Measurements from ENCODE around the gene ACMSD.
"Not testable (repeated sequence)": the region's sequence is repeated elsewhere in the genome, so short reads cannot be mapped to it uniquely, and the experiment has no call there.

Gene ACMSD

DNA sequence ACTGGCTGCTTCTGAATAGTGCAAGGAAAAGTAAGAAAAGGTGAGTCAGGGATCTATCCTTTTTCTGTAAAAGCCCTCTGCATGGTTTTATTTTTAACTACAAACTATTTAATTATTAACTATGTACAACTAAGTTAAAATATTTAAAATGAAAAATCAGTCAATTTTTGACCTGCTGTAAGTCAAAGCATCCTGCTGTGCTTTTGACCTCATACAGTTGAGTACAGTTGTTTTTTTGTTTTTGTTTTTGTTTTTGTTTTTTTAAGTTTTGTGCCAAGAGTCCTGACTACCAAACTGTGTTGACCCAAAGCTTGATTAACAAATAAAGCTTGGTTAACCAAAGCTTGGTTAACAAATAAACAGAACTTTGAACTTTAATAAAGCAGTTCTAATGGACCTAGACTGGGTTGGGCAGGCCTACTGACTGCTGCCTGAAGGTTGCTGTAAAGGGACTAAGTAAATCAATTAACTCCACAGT, at the start of gene ACMSD:
Gene ACMSD (plus strand): TSS at position 474 of the 478 bp plus-strand sequence. CDS start 67 bp downstream, outside the sequence.
- no peak for DNase-seq (ENCODE audit: low read depth)

DNA sequence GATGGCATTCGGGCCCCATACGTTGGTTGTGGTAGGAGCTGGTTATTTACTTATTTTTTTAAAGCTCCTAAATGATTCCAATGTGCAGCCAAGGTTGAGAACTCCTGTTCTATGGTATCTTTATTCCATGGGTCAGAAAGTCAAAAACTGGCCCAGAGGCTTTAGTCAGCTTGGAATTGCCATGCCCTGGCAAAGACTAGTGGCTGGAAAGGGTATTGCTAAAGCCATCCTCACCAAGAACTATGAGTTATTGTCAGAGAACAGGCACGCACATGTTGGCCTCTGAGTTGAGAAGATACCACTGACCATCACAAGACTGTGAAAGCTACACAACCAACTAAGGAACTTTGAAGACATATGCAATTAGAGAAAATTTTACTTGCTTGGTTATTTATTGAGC, 47.9 kb upstream of the ACMSD start:
- no peak for DNase-seq (ENCODE audit: low read depth)

DNA sequence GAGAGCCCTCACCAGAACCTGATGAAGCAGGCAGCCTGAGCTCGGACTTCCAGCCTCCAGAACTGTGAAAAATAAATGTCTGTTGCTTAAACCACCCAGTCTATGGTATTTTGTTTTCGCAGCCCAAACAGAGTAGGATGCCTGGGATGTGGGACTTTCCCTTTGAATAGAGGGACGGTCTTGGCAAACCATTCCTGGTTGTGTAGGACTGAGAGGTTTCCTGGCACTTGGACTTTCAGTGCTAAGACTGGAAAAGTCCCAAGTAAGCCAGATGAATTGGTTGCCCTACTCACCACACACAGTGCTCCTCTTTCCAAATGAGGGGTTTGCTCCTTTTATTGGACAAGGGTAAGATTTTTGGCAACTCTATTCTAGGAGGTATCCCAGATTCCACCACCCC, 46.8 kb upstream of the ACMSD start:
- DNase-seq (ENCODE audit: low read depth) = no peak

- DNase-seq (ENCODE audit: low read depth) = no peak
Observed at GRCh38 chr2:134792186-134792585, 46.2 kb upstream of the ACMSD start.

- no peak for DNase-seq (ENCODE audit: low read depth)
Observed at GRCh38 chr2:134795765-134796164, 42.7 kb upstream of the ACMSD start.

GRCh38 chr2:134796373-134796772, 42.0 kb upstream of the ACMSD start:
- no peak for DNase-seq (ENCODE audit: low read depth)

- DNase-seq (ENCODE audit: low read depth) = no peak
Observed at GRCh38 chr2:134799936-134800335, 38.5 kb upstream of the ACMSD start.

DNA sequence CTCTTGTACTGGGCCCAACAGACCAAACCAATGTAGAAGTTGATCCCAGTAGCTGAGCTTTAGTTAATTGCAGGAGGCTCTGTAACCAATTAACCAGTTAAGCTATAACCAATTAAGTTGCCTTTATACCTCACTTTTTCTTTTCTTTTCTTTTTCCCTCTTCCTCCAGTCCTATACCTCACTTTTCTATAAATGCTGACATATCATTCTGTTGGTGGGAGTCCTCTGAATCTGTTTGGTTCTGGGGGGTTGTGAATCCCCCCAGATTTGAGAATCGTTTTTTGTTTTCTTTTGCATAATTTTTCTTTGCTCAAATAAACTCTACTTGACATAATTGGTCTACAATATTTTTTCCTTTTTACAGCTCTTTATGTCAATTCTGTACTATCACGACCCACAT, 38.1 kb upstream of the ACMSD start:
- no peak for DNase-seq (ENCODE audit: low read depth)

- not testable (repeated sequence) for DNase-seq (ENCODE audit: low read depth)
Observed at GRCh38 chr2:134803609-134804405, 34.6 kb upstream of the ACMSD start.

DNA sequence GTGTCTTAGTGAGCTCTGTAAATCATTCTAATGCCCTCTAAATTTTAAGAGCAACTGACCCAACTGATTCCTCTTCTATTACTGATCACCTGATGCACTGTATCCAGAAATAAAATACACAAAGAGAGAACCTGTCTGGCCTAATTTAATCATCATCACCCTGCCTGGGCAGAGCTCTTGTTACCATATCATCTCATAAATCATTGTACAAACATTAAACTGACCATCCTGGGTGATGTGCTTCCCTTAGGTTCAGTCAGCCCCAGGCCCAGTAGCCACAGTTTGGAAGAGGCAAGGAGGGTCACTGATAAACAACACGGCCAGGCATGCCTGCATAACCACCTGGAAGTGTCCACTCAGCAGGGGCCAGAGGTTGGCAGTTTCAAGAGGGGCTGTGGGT, 22.7 kb upstream of the ACMSD start:
- DNase-seq (ENCODE audit: low read depth) = no peak

DNA sequence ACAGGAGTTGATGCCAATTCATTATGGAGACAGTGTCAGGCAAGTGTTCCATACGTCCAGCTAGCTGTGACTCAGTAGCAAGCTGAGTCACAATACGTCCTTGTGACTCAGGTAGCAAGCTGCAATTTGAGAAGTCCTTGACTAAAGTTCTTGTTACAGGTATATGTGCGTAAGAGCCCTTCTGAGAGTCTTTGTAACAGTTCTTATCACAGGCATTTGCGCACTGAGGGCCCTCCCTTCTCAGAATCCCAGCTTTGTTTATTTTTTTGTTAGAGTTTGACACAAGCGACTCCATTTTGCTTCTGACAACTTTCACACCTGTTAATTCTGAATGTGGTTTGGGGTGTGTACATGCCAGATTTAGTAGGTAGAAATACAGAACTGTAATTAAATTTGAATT, 20.1 kb upstream of the ACMSD start:
- no peak for DNase-seq (ENCODE audit: low read depth)

DNA sequence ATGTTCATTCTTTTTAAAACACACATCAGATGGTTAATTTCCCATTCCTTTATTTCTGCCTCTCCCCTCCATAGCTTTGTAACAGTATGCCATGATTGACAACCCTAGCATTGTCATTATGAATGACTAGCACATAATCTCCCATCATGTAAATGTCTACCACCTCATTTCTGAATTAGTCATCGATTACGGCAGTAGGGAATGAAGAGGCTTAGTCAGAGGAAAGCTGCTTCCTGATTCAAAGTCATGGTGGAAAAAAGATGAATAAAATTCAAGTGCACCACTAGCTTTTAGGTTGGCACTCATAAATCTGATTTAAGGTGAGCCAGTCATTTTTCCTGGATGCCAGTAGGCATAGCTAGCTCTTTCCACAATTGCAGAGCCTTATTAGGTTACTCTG, 19.1 kb upstream of the ACMSD start:
- DNase-seq (ENCODE audit: low read depth) = no peak

- no peak for DNase-seq (ENCODE audit: low read depth)
Observed at GRCh38 chr2:134823431-134823830, 15.0 kb upstream of the ACMSD start.

- no peak for DNase-seq (ENCODE audit: low read depth)
Observed at GRCh38 chr2:134823832-134824231, 14.6 kb upstream of the ACMSD start.

GRCh38 chr2:134825716-134826115, 12.7 kb upstream of the ACMSD start:
- DNase-seq (ENCODE audit: low read depth) = not testable (repeated sequence)

- no peak for DNase-seq (ENCODE audit: low read depth)
Observed at GRCh38 chr2:134835471-134835870, 2.9 kb upstream of the ACMSD start.

DNA sequence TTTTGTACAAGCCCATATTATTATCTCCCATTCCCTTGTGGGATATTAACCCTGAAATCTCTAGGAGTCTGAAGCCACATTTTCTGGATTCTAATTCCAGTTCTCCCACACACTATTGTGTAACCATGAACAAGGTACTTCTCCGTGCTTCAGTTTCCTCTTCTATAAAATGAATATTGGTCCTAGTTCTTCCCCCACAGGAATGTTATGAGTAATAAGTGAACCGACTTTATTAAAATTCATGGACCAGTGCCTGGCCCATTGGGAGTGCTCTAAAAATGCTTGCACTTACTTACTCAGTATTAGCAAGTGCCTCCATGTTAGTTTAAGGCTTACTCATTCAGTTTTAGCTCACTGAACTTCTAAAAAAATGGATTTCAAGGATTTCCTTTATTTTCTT, 1.4 kb upstream of the ACMSD start:
- DNase-seq (ENCODE audit: low read depth) = no peak

DNA sequence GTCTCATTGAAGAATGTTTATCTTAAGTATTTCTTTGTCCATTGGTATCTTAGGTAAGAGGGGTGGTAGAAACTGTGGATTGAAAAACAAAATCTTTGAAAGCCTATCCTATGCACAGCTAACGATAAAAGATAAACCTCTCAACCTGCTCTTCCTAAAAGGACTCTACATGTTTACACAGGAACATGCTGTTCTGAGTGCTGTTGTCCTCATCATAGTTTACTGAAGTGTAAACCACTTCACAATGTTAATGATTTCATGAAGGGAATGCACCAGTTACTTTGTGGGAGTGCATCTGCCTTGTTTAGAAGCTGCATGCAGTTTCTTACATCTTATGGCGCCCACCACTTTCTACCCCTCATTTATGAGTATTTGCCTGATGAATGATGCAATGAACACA, 1.2 kb downstream of the ACMSD start:
- no peak for DNase-seq (ENCODE audit: low read depth)

GRCh38 chr2:134842930-134843490, 4.6 kb downstream of the ACMSD start:
- no peak for DNase-seq (ENCODE audit: low read depth)

GRCh38 chr2:134843968-134844367, 5.6 kb downstream of the ACMSD start:
- no peak for DNase-seq (ENCODE audit: low read depth)

GRCh38 chr2:134845028-134845427, 6.6 kb downstream of the ACMSD start:
- no peak for DNase-seq (ENCODE audit: low read depth)

GRCh38 chr2:134845719-134846118, 7.3 kb downstream of the ACMSD start:
- DNase-seq (ENCODE audit: low read depth) = no peak

GRCh38 chr2:134846213-134846612, 7.8 kb downstream of the ACMSD start:
- no peak for DNase-seq (ENCODE audit: low read depth)

DNA sequence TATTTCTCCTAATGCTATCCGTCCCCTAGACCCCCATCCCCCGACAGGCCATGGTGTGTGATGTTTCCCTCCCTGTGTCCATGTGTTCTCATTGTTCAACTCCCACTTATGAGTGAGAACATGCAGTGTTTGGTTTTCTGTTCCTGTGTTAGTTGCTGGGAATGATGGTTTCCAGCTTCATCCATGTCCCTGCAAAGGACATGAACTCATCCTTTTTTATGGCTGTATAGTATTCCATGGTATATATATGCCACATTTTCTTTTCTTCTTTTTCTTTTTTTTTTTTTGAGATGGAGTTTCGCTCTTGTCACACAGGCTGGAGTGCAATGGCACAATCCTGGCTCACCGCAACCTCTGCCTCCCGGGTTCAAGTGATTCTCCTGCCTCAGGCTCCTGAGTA, 9.2 kb downstream of the ACMSD start:
- DNase-seq (ENCODE audit: low read depth) = not testable (repeated sequence)

Measured in stimulated activated CD8-positive, alpha-beta memory T cell treated with anti-CD3 and anti-CD28 coated beads, Interleukin-15, amount 100 ng/mL, for 24 hours (primary cell).